SK-N-SH (cell line): ENCODE results near the gene GULP1. TPM values are rescaled to one million over a fixed set of nuclear protein-coding genes. Genes with fewer than 3 reads are reported as not detected.

Experiments
- CTCF ChIA-PET: fragments of 300-600, 350-600 bp; formaldehyde crosslinking; extraction: SDS; loops from one replicate; lab custom pipeline; 2021; lab: Yijun Ruan, JAX
- POLR2A ChIA-PET: fragments of 350-600 bp; sonication (Branson Sonifier 250); formaldehyde crosslinking; extraction: SDS; loops from one replicate; lab custom pipeline; 2020; ENCODE audit warnings: antibody characterized with exemption, inconsistent platforms; lab: Yijun Ruan, JAX
- DNase-seq: peaks from one replicate; pipeline ENCODE4 v3.0.0; 2012
- H2AFZ ChIP-seq: fragments of 200-600 bp; sonication (generic); 2 replicates; pipeline ENCODE4 v1.8.1; 2016; ENCODE audit warnings: antibody characterized with exemption, mild to moderate bottlenecking, low read depth
- H3F3A ChIP-seq: fragments of 200-600 bp; sonication (generic); replicated peaks from 2 replicates; pipeline ENCODE3; 2016; ENCODE audit warnings: antibody characterized with exemption, mild to moderate bottlenecking; ENCODE audit not compliant: insufficient read depth
- H3K27ac ChIP-seq, 2 experiments: fragments of 200-500 bp in 1 of 2; fragments of 200-600 bp in 1 of 2; sonication (Bioruptor generic) in 1 of 2; sonication (generic), shearing (Covaris generic) in 1 of 2; 2 replicates each; pipeline versions ENCODE4 v1.5.1 to v1.6.1; 2014 to 2016; ENCODE audit warnings: low read depth in 2 of 2, inconsistent platforms in 1 of 2, low read length in 1 of 2, mild to moderate bottlenecking in 1 of 2, mixed read lengths in 1 of 2
- H3K27me3 ChIP-seq: fragments of 200-600 bp; sonication (generic), shearing (Covaris generic); 2 replicates; pipeline ENCODE4 v1.6.1; 2016; ENCODE audit warnings: mixed run types; ENCODE audit not compliant: insufficient read depth
- H3K36me3 ChIP-seq, 2 experiments: fragments of 200-500 bp in 1 of 2; fragments of 200-600 bp in 1 of 2; sonication (Bioruptor generic) in 1 of 2; sonication (generic) in 1 of 2; replicated peaks in 1 of 2; 2 replicates each; pipeline versions ENCODE3 to v1.5.1; 2014 to 2016; ENCODE audit warnings: low read length in 1 of 2, mild to moderate bottlenecking in 1 of 2; ENCODE audit not compliant: insufficient read depth in 2 of 2, control insufficient read depth in 1 of 2
- H3K4me1 ChIP-seq, 2 experiments: fragments of 200-500 bp in 1 of 2; fragments of 200-600 bp in 1 of 2; sonication (Bioruptor generic) in 1 of 2; sonication (generic), shearing (Covaris generic) in 1 of 2; 2 replicates each; pipeline versions ENCODE4 v1.5.1 to v1.6.1; 2014 to 2016; ENCODE audit warnings: low read depth in 1 of 2, low read length in 1 of 2, mixed run types in 1 of 2; ENCODE audit not compliant: insufficient read depth in 2 of 2, control insufficient read depth in 1 of 2
- H3K4me2 ChIP-seq: fragments of 200-600 bp; sonication (generic), shearing (Covaris generic); 2 replicates; pipeline ENCODE4 v1.6.1; 2017; ENCODE audit warnings: mixed run types
- H3K4me3 ChIP-seq, 2 experiments: fragments of 200-500 bp in 1 of 2; fragments of 200-600 bp in 1 of 2; sonication (Bioruptor generic) in 1 of 2; sonication (generic), shearing (Covaris generic) in 1 of 2; 2 replicates each; pipeline versions ENCODE4 v1.5.1 to v1.8.1; 2014 to 2016; ENCODE audit warnings: low read depth in 2 of 2, inconsistent platforms in 1 of 2, low read length in 1 of 2, mild to moderate bottlenecking in 1 of 2, mixed read lengths in 1 of 2, moderate library complexity in 1 of 2
- H3K79me2 ChIP-seq: fragments of 200-600 bp; sonication (generic); 2 replicates; pipeline ENCODE4 v1.8.1; 2017; ENCODE audit warnings: mild to moderate bottlenecking; ENCODE audit not compliant: insufficient read depth
- H3K9ac ChIP-seq: fragments of 200-600 bp; sonication (generic); 2 replicates; pipeline ENCODE4 v1.6.1; 2017; ENCODE audit warnings: mixed run types
- H3K9me2 ChIP-seq: fragments of 200-600 bp; sonication (generic); 2 replicates; pipeline ENCODE4 v1.6.1; 2017; ENCODE audit warnings: mixed run types
- H3K9me3 ChIP-seq: fragments of 200-600 bp; sonication (generic); 2 replicates; pipeline ENCODE4 v1.6.1; 2017; ENCODE audit warnings: mixed run types, mild to moderate bottlenecking, moderate library complexity
- H4K20me1 ChIP-seq: fragments of 200-600 bp; sonication (generic); 2 replicates; pipeline ENCODE4 v1.6.1; 2017; ENCODE audit warnings: mild to moderate bottlenecking, mixed run types; ENCODE audit not compliant: insufficient read depth
- JUND ChIP-seq: IDR thresholded peaks from 2 replicates; pipeline ENCODE4 v1.4.0; 2012
- NFIC ChIP-seq: IDR thresholded peaks from 2 replicates; pipeline ENCODE4 v1.4.0; 2012; ENCODE audit warnings: borderline replicate concordance
- RFX5 ChIP-seq: IDR thresholded peaks from 2 replicates; pipeline ENCODE4 v1.6.1; 2012; ENCODE audit warnings: mild to moderate bottlenecking, improper control_type of control experiment, low read length
- TAF1 ChIP-seq: IDR thresholded peaks from 2 replicates; pipeline ENCODE4 v1.6.1; 2012; ENCODE audit warnings: low read depth, mild to moderate bottlenecking, low read length, moderate library complexity, borderline replicate concordance
- YY1 ChIP-seq: IDR thresholded peaks from 2 replicates; pipeline ENCODE4 v1.4.0; 2012; ENCODE audit warnings: low read depth, mild to moderate bottlenecking
- WGBS: methylation state at CpG from one replicate; pipeline ENCODE4 v1.1.6; 2017; ENCODE audit warnings: low lambda C conversion rate; 5-methylcytosine and 5-hydroxymethylcytosine counted together
- polyA plus RNA-seq, 3 experiments: library from polyadenylated mRNA; depleted of rRNA; stranded (reverse); fragments of >200 nt; gene quantifications; 2 replicates each; pipeline ENCODE4 v1.2.3, GENCODE V29; 2012
- TF ChIP-seq, protein P1 (sequence below): IDR thresholded peaks from 2 replicates; pipeline ENCODE4 v1.4.0; 2012; ENCODE audit warnings: low read depth
- TF ChIP-seq, protein P2 (sequence below): fragments of 150-350 bp; IDR thresholded peaks from 2 replicates; pipeline ENCODE4 v1.6.1; 2016; ENCODE audit warnings: mild to moderate bottlenecking, low read depth, low read length
- TF ChIP-seq, protein P3 (sequence below): fragments of 200-600 bp; sonication (generic); IDR thresholded peaks from 2 replicates; pipeline ENCODE4 v1.6.1; 2017; ENCODE audit warnings: antibody characterized with exemption, mild to moderate bottlenecking, moderate library complexity
- TF ChIP-seq, protein P4 (sequence below): IDR thresholded peaks from 2 replicates; pipeline ENCODE4 v1.4.0; 2012; ENCODE audit warnings: low read depth, borderline replicate concordance
- TF ChIP-seq, protein P5 (sequence below): IDR thresholded peaks from 2 replicates; pipeline ENCODE4 v1.4.0; 2012; ENCODE audit warnings: low read depth, borderline replicate concordance

GULP1 gene
- polyA plus RNA-seq, 1 of the 3 experiments (the other 2 are of a cell fraction), result 33.8 TPM

DNA sequence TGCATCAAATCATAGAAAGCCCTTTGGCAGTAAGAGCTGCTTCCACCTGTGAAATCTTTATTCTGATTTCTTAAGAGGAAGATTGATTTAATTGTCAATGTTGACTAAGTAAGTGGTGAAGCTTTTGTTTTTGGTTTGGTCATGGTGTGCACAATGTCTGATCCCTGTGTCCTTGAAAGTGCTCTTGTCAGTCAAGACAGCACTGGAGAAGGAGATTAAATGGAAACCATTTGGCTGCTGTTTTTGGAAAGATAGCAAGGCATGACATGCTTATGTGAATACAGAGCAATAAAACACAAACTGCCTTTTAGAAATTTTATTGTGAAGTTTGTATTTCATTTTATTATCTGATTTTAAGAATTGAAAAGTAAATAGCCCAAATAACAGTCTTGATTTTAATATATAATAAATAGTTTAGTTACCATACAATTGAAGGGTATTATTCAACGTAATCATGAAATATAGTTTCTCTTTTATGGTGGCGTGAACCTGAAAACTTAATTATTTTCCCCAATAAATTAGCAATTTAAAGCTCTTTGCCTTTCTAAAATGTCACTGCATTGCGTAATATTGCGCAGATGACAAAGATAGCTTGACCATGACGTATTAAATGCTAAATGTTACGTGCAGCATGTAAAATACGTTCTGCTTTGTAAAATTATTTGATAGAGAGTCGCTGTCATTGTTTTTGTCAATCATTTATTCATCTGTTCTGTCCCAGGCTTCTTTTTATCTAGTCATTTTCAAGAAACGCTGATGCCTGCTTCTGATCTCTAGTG, 69.0 kb downstream of the GULP1 start:
- ChIA-PET CTCF (interaction anchor here (1.1 to 1.3 kb wide), 2 partner anchors 9 to 151 kb away, joined by 3 read pairs; no protein-coding TSS in a partner anchor), POLR2A (no interaction called here)
- Histone ChIP-seq H3K27ac (peak overlapping the region in 1 of 2 experiments; percentile 55; a peak in 2 of 4 replicates), H2AFZ (no peak overlapping the region), H4K20me1 (no peaks in the 10 kb centered on the region), H3K4me2 (no peak overlapping the region), H3K27me3 (no peaks in the 10 kb centered on the region), H3K9me2 (no peaks in the 10 kb centered on the region), H3K79me2 (peaks cover 46% of the 10 kb centered on the region), H3K36me3 (peaks cover 0 to 2% of the 10 kb centered on the region in 2 experiments), H3F3A (peaks cover 5% of the 10 kb centered on the region), H3K9ac (no peak overlapping the region), H3K4me1 (peaks cover 0 to 13% of the 10 kb centered on the region in 2 experiments; a peak in 2 of 4 replicates), H3K9me3 (peaks cover 3% of the 10 kb centered on the region; the same call in 1 of the 2 replicates), H3K4me3 (no peak overlapping the region)
- no peak for DNase-seq
- WGBS, result 93% methylated on average over 9 of the region's 9 CpGs
- TF ChIP-seq RFX5 (no peak), JUND (no peak), YY1 (no peak), TAF1 (no peak), NFIC (no peak)
- TF ChIP-seq, protein P1, sequence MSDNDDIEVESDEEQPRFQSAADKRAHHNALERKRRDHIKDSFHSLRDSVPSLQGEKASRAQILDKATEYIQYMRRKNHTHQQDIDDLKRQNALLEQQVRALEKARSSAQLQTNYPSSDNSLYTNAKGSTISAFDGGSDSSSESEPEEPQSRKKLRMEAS, result no peak
- TF ChIP-seq, protein P2, sequence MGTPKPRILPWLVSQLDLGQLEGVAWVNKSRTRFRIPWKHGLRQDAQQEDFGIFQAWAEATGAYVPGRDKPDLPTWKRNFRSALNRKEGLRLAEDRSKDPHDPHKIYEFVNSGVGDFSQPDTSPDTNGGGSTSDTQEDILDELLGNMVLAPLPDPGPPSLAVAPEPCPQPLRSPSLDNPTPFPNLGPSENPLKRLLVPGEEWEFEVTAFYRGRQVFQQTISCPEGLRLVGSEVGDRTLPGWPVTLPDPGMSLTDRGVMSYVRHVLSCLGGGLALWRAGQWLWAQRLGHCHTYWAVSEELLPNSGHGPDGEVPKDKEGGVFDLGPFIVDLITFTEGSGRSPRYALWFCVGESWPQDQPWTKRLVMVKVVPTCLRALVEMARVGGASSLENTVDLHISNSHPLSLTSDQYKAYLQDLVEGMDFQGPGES, result no peak
- TF ChIP-seq, protein P3, sequence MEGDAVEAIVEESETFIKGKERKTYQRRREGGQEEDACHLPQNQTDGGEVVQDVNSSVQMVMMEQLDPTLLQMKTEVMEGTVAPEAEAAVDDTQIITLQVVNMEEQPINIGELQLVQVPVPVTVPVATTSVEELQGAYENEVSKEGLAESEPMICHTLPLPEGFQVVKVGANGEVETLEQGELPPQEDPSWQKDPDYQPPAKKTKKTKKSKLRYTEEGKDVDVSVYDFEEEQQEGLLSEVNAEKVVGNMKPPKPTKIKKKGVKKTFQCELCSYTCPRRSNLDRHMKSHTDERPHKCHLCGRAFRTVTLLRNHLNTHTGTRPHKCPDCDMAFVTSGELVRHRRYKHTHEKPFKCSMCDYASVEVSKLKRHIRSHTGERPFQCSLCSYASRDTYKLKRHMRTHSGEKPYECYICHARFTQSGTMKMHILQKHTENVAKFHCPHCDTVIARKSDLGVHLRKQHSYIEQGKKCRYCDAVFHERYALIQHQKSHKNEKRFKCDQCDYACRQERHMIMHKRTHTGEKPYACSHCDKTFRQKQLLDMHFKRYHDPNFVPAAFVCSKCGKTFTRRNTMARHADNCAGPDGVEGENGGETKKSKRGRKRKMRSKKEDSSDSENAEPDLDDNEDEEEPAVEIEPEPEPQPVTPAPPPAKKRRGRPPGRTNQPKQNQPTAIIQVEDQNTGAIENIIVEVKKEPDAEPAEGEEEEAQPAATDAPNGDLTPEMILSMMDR, result no peak
- TF ChIP-seq, protein P4, sequence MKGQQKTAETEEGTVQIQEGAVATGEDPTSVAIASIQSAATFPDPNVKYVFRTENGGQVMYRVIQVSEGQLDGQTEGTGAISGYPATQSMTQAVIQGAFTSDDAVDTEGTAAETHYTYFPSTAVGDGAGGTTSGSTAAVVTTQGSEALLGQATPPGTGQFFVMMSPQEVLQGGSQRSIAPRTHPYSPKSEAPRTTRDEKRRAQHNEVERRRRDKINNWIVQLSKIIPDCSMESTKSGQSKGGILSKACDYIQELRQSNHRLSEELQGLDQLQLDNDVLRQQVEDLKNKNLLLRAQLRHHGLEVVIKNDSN, result no peak
- TF ChIP-seq, protein P5, sequence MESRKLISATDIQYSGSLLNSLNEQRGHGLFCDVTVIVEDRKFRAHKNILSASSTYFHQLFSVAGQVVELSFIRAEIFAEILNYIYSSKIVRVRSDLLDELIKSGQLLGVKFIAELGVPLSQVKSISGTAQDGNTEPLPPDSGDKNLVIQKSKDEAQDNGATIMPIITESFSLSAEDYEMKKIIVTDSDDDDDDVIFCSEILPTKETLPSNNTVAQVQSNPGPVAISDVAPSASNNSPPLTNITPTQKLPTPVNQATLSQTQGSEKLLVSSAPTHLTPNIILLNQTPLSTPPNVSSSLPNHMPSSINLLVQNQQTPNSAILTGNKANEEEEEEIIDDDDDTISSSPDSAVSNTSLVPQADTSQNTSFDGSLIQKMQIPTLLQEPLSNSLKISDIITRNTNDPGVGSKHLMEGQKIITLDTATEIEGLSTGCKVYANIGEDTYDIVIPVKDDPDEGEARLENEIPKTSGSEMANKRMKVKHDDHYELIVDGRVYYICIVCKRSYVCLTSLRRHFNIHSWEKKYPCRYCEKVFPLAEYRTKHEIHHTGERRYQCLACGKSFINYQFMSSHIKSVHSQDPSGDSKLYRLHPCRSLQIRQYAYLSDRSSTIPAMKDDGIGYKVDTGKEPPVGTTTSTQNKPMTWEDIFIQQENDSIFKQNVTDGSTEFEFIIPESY, result no peak
